IMR-90 (cell line): ENCODE results near the gene PTPRN2. TPM values are rescaled to one million over a fixed set of nuclear protein-coding genes. Genes with fewer than 3 reads are reported as not detected.

Experiments
- ATAC-seq: fragments of 200-7000 bp; cut with Tn5 transposase; 2 replicates; pipeline ENCODE4 v1.9.1; 2020; ENCODE audit warnings: low read depth, mild to moderate bottlenecking, moderate library complexity
- BruUV-seq: library from RNA; stranded (reverse); fragments of 400-500 nt; replicated peaks from 2 replicates; lab custom pipeline; 2021; lab: Mats Ljungman, UMichigan
- CTCF ChIA-PET: fragments of 300-600 bp; formaldehyde crosslinking; extraction: SDS; loops from one replicate; lab custom pipeline; 2021; ENCODE audit warnings: antibody characterized with exemption; lab: Yijun Ruan, JAX
- POLR2A ChIA-PET: fragments of 300-600 bp; sonication (Branson Sonifier 250); formaldehyde crosslinking; loops from one replicate; lab custom pipeline; 2022; ENCODE audit warnings: antibody characterized with exemption; ENCODE audit not compliant: unreplicated experiment; lab: Charles Lee
- DNase-seq: peaks from one replicate; pipeline ENCODE4 v3.0.0; 2013
- H2AFZ ChIP-seq: replicated peaks from 2 replicates; pipeline ENCODE3; 2013; ENCODE audit warnings: low read length, mild to moderate bottlenecking; ENCODE audit not compliant: poor library complexity
- H2AK5ac ChIP-seq: 2 replicates; pipeline ENCODE4 v1.6.1; 2013; ENCODE audit warnings: low read depth, low read length, inconsistent platforms
- H2AK9ac ChIP-seq: replicated peaks from 2 replicates; pipeline ENCODE3; 2013; ENCODE audit warnings: mild to moderate bottlenecking, low read depth, low read length, moderate library complexity; ENCODE audit not compliant: poor library complexity
- H2BK120ac ChIP-seq: 2 replicates; pipeline ENCODE4 v1.6.1; 2013; ENCODE audit warnings: low read depth, low read length, inconsistent platforms
- H2BK15ac ChIP-seq: 3 replicates; pipeline ENCODE4 v1.6.1; 2013; ENCODE audit warnings: low read depth, low read length, inconsistent platforms
- H2BK20ac ChIP-seq: 2 replicates; pipeline ENCODE4 v1.6.1; 2013; ENCODE audit warnings: low read depth, mild to moderate bottlenecking, inconsistent platforms, low read length, moderate library complexity
- H2BK5ac ChIP-seq: 2 replicates; pipeline ENCODE4 v1.6.1; 2013; ENCODE audit warnings: mild to moderate bottlenecking, low read depth, low read length, inconsistent platforms; ENCODE audit not compliant: poor library complexity, severe bottlenecking
- H3K14ac ChIP-seq: replicated peaks from 2 replicates; pipeline ENCODE4 v1.6.1; 2013; ENCODE audit warnings: low read depth, low read length, inconsistent platforms
- H3K18ac ChIP-seq: 2 replicates; pipeline ENCODE4 v1.6.1; 2013; ENCODE audit warnings: low read depth, low read length, control low read depth
- H3K23ac ChIP-seq: 2 replicates; pipeline ENCODE4 v1.6.1; 2013; ENCODE audit warnings: low read depth, low read length, inconsistent platforms
- H3K27ac ChIP-seq: 2 replicates; pipeline ENCODE4 v1.5.1; 2013; ENCODE audit warnings: mild to moderate bottlenecking, control low read depth, low read length; ENCODE audit not compliant: insufficient read depth
- H3K27me3 ChIP-seq: 2 replicates; pipeline ENCODE4 v1.6.1; 2013; ENCODE audit warnings: low read length; ENCODE audit not compliant: control insufficient read depth, insufficient read depth
- H3K36me3 ChIP-seq: 2 replicates; pipeline ENCODE4 v1.6.1; 2013; ENCODE audit warnings: low read length, mixed read lengths; ENCODE audit not compliant: control insufficient read depth, insufficient read depth
- H3K4ac ChIP-seq: 2 replicates; pipeline ENCODE4 v1.6.1; 2013; ENCODE audit warnings: low read depth, low read length, inconsistent platforms
- H3K4me1 ChIP-seq: 2 replicates; pipeline ENCODE4 v1.6.1; 2013; ENCODE audit warnings: low read length, mixed read lengths; ENCODE audit not compliant: control insufficient read depth, insufficient read depth
- H3K4me2 ChIP-seq: 2 replicates; pipeline ENCODE4 v1.6.1; 2013; ENCODE audit warnings: low read depth, mild to moderate bottlenecking, control low read depth, low read length, moderate library complexity
- H3K4me3 ChIP-seq: 2 replicates; pipeline ENCODE4 v1.5.1; 2013; ENCODE audit warnings: low read depth, mild to moderate bottlenecking, control low read depth, low read length, moderate library complexity; ENCODE audit not compliant: insufficient read depth
- H3K56ac ChIP-seq: 2 replicates; pipeline ENCODE4 v1.6.1; 2013; ENCODE audit warnings: low read length, inconsistent platforms; ENCODE audit not compliant: insufficient read depth; ENCODE audit errors: extremely low read depth
- H3K79me1 ChIP-seq, 2 experiments: 2 replicates each; pipeline ENCODE4 v1.6.1; 2013; ENCODE audit warnings: low read length in 2 of 2, inconsistent platforms in 1 of 2, low read depth in 1 of 2
- H3K9ac ChIP-seq: 2 replicates; pipeline ENCODE4 v1.6.1; 2013; ENCODE audit warnings: low read depth, low read length, control low read depth
- H3K9me1 ChIP-seq: 2 replicates; pipeline ENCODE4 v1.6.1; 2013; ENCODE audit warnings: low read length, inconsistent platforms; ENCODE audit not compliant: insufficient read depth
- H3K9me3 ChIP-seq: 2 replicates; pipeline ENCODE4 v1.6.1; 2013; ENCODE audit warnings: low read length; ENCODE audit not compliant: control insufficient read depth, insufficient read depth
- H4K20me1 ChIP-seq: 2 replicates; pipeline ENCODE4 v1.6.1; 2013; ENCODE audit warnings: low read length, inconsistent platforms; ENCODE audit not compliant: insufficient read depth
- H4K5ac ChIP-seq: 2 replicates; pipeline ENCODE4 v1.6.1; 2013; ENCODE audit warnings: mild to moderate bottlenecking, low read depth, low read length, control low read depth
- H4K8ac ChIP-seq, 2 experiments: 2 replicates each; pipeline ENCODE4 v1.6.1; 2013; ENCODE audit warnings: low read depth in 2 of 2, low read length in 2 of 2, control low read depth in 1 of 2, inconsistent platforms in 1 of 2
- H4K91ac ChIP-seq: 2 replicates; pipeline ENCODE4 v1.6.1; 2013; ENCODE audit warnings: low read depth, low read length, inconsistent platforms; ENCODE audit not compliant: insufficient read depth
- BHLHE40 ChIP-seq: fragments of 150-350 bp; IDR thresholded peaks from 2 replicates; pipeline ENCODE4 v1.6.1; 2016; ENCODE audit warnings: mild to moderate bottlenecking, low read depth, low read length
- CEBPB ChIP-seq: IDR thresholded peaks from 2 replicates; pipeline ENCODE4 v1.6.1; 2012; ENCODE audit warnings: low read depth, low read length, improper control_type of control experiment
- CHD1 ChIP-seq: IDR thresholded peaks from 2 replicates; pipeline ENCODE4 v1.6.1; 2012; ENCODE audit warnings: low read depth, low read length, improper control_type of control experiment
- FOS ChIP-seq: fragments of 150-350 bp; IDR thresholded peaks from 2 replicates; pipeline ENCODE4 v1.6.1; 2016; ENCODE audit warnings: low read depth, low read length
- MAFK ChIP-seq: IDR thresholded peaks from 2 replicates; pipeline ENCODE4 v1.6.1; 2012; ENCODE audit warnings: low read depth, low read length, improper control_type of control experiment
- MAZ ChIP-seq: IDR thresholded peaks from 2 replicates; pipeline ENCODE4 v1.6.1; 2012; ENCODE audit warnings: low read depth, mild to moderate bottlenecking, low read length, improper control_type of control experiment, moderate library complexity, borderline replicate concordance
- MXI1 ChIP-seq: IDR thresholded peaks from 2 replicates; pipeline ENCODE4 v1.6.1; 2012; ENCODE audit warnings: low read depth, mild to moderate bottlenecking, low read length, moderate library complexity, borderline replicate concordance
- NFE2L2 ChIP-seq: fragments of 150-350 bp; IDR thresholded peaks from 2 replicates; pipeline ENCODE4 v1.6.1; 2016; ENCODE audit warnings: low read depth, mild to moderate bottlenecking, low read length
- POLR2A ChIP-seq: IDR thresholded peaks from 2 replicates; pipeline ENCODE4 v1.6.1; 2012; ENCODE audit warnings: mild to moderate bottlenecking, low read depth, low read length
- RAD21 ChIP-seq: IDR thresholded peaks from 2 replicates; pipeline ENCODE4 v1.6.1; 2012; ENCODE audit warnings: low read length, improper control_type of control experiment
- RCOR1 ChIP-seq: IDR thresholded peaks from 2 replicates; pipeline ENCODE4 v1.6.1; 2012; ENCODE audit warnings: mild to moderate bottlenecking, low read length, improper control_type of control experiment; ENCODE audit not compliant: insufficient replicate concordance
- RFX5 ChIP-seq: IDR thresholded peaks from 2 replicates; pipeline ENCODE4 v1.8.0; 2012; ENCODE audit warnings: low read depth, mild to moderate bottlenecking, low read length, moderate library complexity
- SMC3 ChIP-seq: fragments of 150-350 bp; IDR thresholded peaks from 2 replicates; pipeline ENCODE4 v1.6.1; 2016; ENCODE audit warnings: low read depth, mild to moderate bottlenecking, antibody characterized with exemption, low read length, moderate library complexity
- WGBS, 2 experiments: methylation state at CpG; one replicate each; pipeline versions ENCODE4 v1.1.5 to v1.1.7; 2013; ENCODE audit warnings: missing lambda C conversion rate in 2 of 2; ENCODE audit not compliant: insufficient read length in 1 of 2; ENCODE audit errors: extremely low coverage in 2 of 2; 5-methylcytosine and 5-hydroxymethylcytosine counted together
- dilution Hi-C: fragments of 300-500 bp; cut with HindIII; formaldehyde crosslinking; loops from one replicate; pipeline ENCODE4 v1.14.3; 2018; ENCODE audit warnings: low sequenced_read_pairs; ENCODE audit not compliant: unreplicated experiment
- in situ Hi-C: fragments of 300-500 bp; cut with MboI; formaldehyde crosslinking; loops from 3 replicates; pipeline ENCODE4 v1.14.3; 2019; ENCODE audit warnings: low sequenced_read_pairs, inconsistent platforms, mixed read lengths
- intact Hi-C: fragments of 100-400 bp; cut with micrococcal nuclease; formaldehyde crosslinking; loops from 2 replicates; pipeline ENCODE4 v1.10.0; 2022
- polyA plus RNA-seq, 3 experiments: library from polyadenylated mRNA; depleted of rRNA; stranded (reverse); fragments of >200 nt; gene quantifications; 2 replicates each; pipeline ENCODE4 v1.2.3, GENCODE V29; 2012; ENCODE audit warnings: low replicate concordance in 1 of 3
- total RNA-seq: library from RNA; depleted of rRNA; stranded (reverse); fragments of >200 nt; gene quantifications from 2 replicates; pipeline ENCODE4 v1.2.3, GENCODE V29; 2012
- TF ChIP-seq, protein P1 (sequence below): conservative IDR thresholded peaks from 2 replicates; pipeline ENCODE4 v1.5.1; 2012; ENCODE audit warnings: mild to moderate bottlenecking, low read depth, low read length, improper control_type of control experiment
- TF ChIP-seq, protein P2 (sequence below): fragments of 150-350 bp; IDR thresholded peaks from 2 replicates; pipeline ENCODE4 v1.6.1; 2016; ENCODE audit warnings: low read depth, mild to moderate bottlenecking, low read length, moderate library complexity, borderline replicate concordance
- TF ChIP-seq, protein P3 (sequence below): fragments of 150-350 bp; IDR thresholded peaks from 2 replicates; pipeline ENCODE4 v1.6.1; 2017; ENCODE audit warnings: mild to moderate bottlenecking, antibody characterized with exemption, low read length, low read depth

The PTPRN2 gene
- total and polyA plus RNA-seq, 2 of the 4 experiments (the other 2 are of a cell fraction), result 0.03 TPM; not detected in 1

DNA sequence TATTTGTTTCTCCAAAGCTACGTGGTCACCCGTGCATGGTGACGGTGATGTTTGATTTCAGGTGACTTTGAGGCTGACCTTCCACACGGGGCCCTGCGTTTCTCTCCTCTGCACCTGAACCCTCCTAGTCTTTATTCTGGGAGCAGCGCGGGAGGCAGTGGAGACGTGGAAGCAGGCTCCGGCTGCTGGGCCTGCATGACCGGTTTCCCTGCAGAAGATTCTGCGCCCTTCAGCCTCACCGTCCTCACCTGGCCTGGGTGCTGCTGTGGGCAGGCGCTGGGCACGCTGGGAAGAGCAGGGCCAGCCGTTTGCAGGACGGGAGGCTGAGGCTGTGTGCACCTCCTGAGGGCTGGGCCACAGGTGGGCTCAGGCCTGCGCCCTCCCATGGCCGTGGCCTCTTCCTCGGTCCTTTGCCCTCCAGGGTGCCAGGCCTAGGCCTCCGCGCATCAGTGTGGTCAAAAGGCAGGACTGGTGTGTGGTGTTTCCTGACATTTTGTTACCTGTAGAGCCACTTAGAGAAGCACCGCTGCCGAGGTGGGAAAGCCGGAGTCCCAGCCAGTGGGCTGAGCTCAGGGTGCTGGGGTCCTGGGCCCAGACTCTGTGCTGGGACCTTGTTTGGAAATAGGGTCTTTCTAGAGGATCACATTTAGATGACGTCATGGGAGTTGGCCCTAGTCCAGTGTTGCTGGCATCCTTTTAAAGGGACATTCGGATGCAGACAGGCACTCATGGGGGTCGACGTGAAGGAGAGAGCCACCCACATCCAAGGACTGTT lies 772.5 kb downstream of the PTPRN2 start:
- Histone ChIP-seq H2BK15ac (no peak overlapping the region), H3K4ac (no peak overlapping the region), H4K20me1 (no peaks in the 10 kb centered on the region), H3K36me3 (no peaks in the 10 kb centered on the region), H3K56ac (no peak overlapping the region), H2BK20ac (no peak overlapping the region), H3K27ac (no peak overlapping the region), H3K9ac (no peak overlapping the region), H3K18ac (no peak overlapping the region), H4K5ac (no peak overlapping the region), H2AK9ac (no peak overlapping the region), H3K14ac (no peak overlapping the region), H2BK120ac (no peak overlapping the region), H2AFZ (no peak overlapping the region), H3K9me1 (no peaks in the 10 kb centered on the region), H4K8ac (no peak overlapping the region), H2BK5ac (no peak overlapping the region), H3K4me1 (no peaks in the 10 kb centered on the region), H3K23ac (no peak overlapping the region), H3K79me1 (no peaks in the 10 kb centered on the region), H2AK5ac (no peak overlapping the region), H3K27me3 (no peaks in the 10 kb centered on the region), H3K4me2 (no peak overlapping the region), H3K9me3 (peaks cover 80% of the 10 kb centered on the region), H4K91ac (no peak overlapping the region), H3K4me3 (no peak overlapping the region)
- no peak for TF ChIP-seq MAZ
- TF ChIP-seq, protein P1, sequence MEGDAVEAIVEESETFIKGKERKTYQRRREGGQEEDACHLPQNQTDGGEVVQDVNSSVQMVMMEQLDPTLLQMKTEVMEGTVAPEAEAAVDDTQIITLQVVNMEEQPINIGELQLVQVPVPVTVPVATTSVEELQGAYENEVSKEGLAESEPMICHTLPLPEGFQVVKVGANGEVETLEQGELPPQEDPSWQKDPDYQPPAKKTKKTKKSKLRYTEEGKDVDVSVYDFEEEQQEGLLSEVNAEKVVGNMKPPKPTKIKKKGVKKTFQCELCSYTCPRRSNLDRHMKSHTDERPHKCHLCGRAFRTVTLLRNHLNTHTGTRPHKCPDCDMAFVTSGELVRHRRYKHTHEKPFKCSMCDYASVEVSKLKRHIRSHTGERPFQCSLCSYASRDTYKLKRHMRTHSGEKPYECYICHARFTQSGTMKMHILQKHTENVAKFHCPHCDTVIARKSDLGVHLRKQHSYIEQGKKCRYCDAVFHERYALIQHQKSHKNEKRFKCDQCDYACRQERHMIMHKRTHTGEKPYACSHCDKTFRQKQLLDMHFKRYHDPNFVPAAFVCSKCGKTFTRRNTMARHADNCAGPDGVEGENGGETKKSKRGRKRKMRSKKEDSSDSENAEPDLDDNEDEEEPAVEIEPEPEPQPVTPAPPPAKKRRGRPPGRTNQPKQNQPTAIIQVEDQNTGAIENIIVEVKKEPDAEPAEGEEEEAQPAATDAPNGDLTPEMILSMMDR, result no peak
- TF ChIP-seq RFX5, result no peak
- no peak for TF ChIP-seq RCOR1
- TF ChIP-seq MXI1, result no peak
- no peak for TF ChIP-seq CEBPB
- no peak for TF ChIP-seq CHD1
- no peak for TF ChIP-seq BHLHE40
- no peak for TF ChIP-seq NFE2L2
- TF ChIP-seq, protein P2, sequence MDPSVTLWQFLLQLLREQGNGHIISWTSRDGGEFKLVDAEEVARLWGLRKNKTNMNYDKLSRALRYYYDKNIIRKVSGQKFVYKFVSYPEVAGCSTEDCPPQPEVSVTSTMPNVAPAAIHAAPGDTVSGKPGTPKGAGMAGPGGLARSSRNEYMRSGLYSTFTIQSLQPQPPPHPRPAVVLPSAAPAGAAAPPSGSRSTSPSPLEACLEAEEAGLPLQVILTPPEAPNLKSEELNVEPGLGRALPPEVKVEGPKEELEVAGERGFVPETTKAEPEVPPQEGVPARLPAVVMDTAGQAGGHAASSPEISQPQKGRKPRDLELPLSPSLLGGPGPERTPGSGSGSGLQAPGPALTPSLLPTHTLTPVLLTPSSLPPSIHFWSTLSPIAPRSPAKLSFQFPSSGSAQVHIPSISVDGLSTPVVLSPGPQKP, result no peak
- TF ChIP-seq, protein P3, sequence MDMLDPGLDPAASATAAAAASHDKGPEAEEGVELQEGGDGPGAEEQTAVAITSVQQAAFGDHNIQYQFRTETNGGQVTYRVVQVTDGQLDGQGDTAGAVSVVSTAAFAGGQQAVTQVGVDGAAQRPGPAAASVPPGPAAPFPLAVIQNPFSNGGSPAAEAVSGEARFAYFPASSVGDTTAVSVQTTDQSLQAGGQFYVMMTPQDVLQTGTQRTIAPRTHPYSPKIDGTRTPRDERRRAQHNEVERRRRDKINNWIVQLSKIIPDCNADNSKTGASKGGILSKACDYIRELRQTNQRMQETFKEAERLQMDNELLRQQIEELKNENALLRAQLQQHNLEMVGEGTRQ, result no peak
- no peak for TF ChIP-seq SMC3
- TF ChIP-seq MAFK, result no peak
- TF ChIP-seq FOS, result no peak
- TF ChIP-seq POLR2A, result no peak
- no peak for TF ChIP-seq RAD21
- 65% methylated on average over 14 of the region's 28 CpGs; no CpG with 5 or more reads in 1 of the 2 experiments for WGBS, 2 experiments
- intact Hi-C loops, result no loop called here
- ATAC-seq (no peak), DNase-seq (no peak)
- POLR2A ChIA-PET, result no interaction called here
- in situ Hi-C loops, result no loop called here
- BruUV-seq, result no TSS peak
- dilution Hi-C loops, result no loop called here
- CTCF ChIA-PET, result no interaction called here
